OCI-LY1 (cell line): ENCODE measurements around the gene ADAM19.

Experiments used
- H2AFZ ChIP-seq: fragments of 200-600 bp; sonication (generic), shearing (Covaris generic); 2 replicates; pipeline ENCODE4 v1.6.0; 2014; ENCODE audit warnings: antibody characterized with exemption, mild to moderate bottlenecking, low read length
- H3F3A ChIP-seq: fragments of 200-600 bp; sonication (generic), shearing (Covaris generic); 2 replicates; pipeline ENCODE4 v1.6.0; 2014; ENCODE audit warnings: mild to moderate bottlenecking, antibody characterized with exemption, low read length, moderate library complexity; ENCODE audit not compliant: insufficient read depth
- H3K27ac ChIP-seq: fragments of 200-600 bp; sonication (generic); 2 replicates; pipeline ENCODE4 v1.5.1; 2014; ENCODE audit warnings: low read length, mixed run types, mild to moderate bottlenecking, low read depth; ENCODE audit not compliant: poor library complexity, severe bottlenecking
- H3K27me3 ChIP-seq: fragments of 200-600 bp; sonication (generic); 2 replicates; pipeline ENCODE4 v1.6.0; 2014; ENCODE audit warnings: antibody characterized with exemption, mild to moderate bottlenecking, low read length, moderate library complexity; ENCODE audit not compliant: insufficient read depth
- H3K36me3 ChIP-seq: fragments of 200-600 bp; sonication (generic); 2 replicates; pipeline ENCODE4 v1.6.1; 2014; ENCODE audit warnings: mild to moderate bottlenecking, antibody characterized with exemption, low read length, moderate library complexity, mixed read lengths; ENCODE audit not compliant: insufficient read depth
- H3K4me1 ChIP-seq: fragments of 200-600 bp; sonication (generic); 2 replicates; pipeline ENCODE4 v1.5.1; 2014; ENCODE audit warnings: mild to moderate bottlenecking, low read length, moderate library complexity; ENCODE audit not compliant: insufficient read depth, severe bottlenecking
- H3K4me2 ChIP-seq: fragments of 200-600 bp; sonication (generic), shearing (Covaris generic); 2 replicates; pipeline ENCODE4 v1.6.1; 2014; ENCODE audit warnings: low read length
- H3K4me3 ChIP-seq: fragments of 200-600 bp; sonication (generic); 2 replicates; pipeline ENCODE4 v1.5.1; 2014; ENCODE audit warnings: low read length, low read depth, mild to moderate bottlenecking, mixed read lengths; ENCODE audit not compliant: poor library complexity, severe bottlenecking
- H3K79me2 ChIP-seq: fragments of 200-600 bp; shearing (Covaris generic); 2 replicates; pipeline ENCODE4 v1.6.1; 2016; ENCODE audit warnings: mixed run types, low read length, mixed read lengths; ENCODE audit not compliant: insufficient read depth
- H3K9ac ChIP-seq: fragments of 200-600 bp; sonication (generic), shearing (Covaris generic); 2 replicates; pipeline ENCODE4 v1.6.1; 2014; ENCODE audit warnings: mild to moderate bottlenecking, low read length, mixed read lengths
- H3K9me2 ChIP-seq: fragments of 200-600 bp; sonication (generic), shearing (Covaris generic); 2 replicates; pipeline ENCODE4 v1.6.1; 2014; ENCODE audit warnings: low read depth, mild to moderate bottlenecking, low read length, mixed read lengths
- H3K9me3 ChIP-seq: fragments of 200-600 bp; shearing (Covaris generic); 2 replicates; pipeline ENCODE4 v1.6.1; 2014; ENCODE audit warnings: low read length, mixed read lengths
- H4K20me1 ChIP-seq: fragments of 200-600 bp; sonication (generic), shearing (Covaris generic); 2 replicates; pipeline ENCODE4 v1.6.0; 2016; ENCODE audit warnings: mild to moderate bottlenecking, low read length; ENCODE audit not compliant: insufficient read depth
- EZH2 ChIP-seq: fragments of 200-600 bp; sonication (generic), shearing (Covaris generic); IDR thresholded peaks from 2 replicates; pipeline ENCODE4 v1.8.0; 2017; ENCODE audit warnings: borderline replicate concordance, mixed run types, mild to moderate bottlenecking, antibody characterized with exemption, low read length, moderate library complexity, mixed read lengths
- TF ChIP-seq, protein P1 (sequence below): fragments of 200-600 bp; sonication (generic), shearing (Covaris generic); IDR thresholded peaks from 2 replicates; pipeline ENCODE4 v1.5.1; 2017; ENCODE audit warnings: mild to moderate bottlenecking, antibody characterized with exemption, low read length, moderate library complexity, mixed read lengths

The ADAM19 gene

DNA sequence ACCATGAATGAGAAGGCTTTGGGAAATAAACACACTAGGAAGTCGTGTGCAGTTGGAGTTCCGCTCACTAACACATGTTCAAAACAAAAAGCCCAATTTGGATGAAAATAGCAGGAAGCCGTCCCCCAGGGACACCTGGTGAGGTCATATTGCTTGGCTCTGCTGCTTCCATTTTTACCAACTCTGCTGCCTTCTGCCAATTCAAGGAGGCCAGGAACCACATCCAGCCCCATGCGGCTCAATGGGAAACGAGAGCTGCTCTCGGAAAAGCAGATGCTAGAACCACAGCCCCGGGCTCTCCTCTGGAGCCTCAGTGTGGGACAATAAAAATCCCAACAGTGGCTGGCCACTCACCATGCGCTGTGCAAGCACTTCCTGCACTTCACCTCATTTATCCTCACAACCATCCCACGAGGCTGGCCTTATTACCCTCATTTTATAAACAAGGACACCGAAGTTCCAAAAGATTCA lies 13.4 kb downstream of the ADAM19 start:
- H3K9ac ChIP-seq = no peak overlapping the region

DNA sequence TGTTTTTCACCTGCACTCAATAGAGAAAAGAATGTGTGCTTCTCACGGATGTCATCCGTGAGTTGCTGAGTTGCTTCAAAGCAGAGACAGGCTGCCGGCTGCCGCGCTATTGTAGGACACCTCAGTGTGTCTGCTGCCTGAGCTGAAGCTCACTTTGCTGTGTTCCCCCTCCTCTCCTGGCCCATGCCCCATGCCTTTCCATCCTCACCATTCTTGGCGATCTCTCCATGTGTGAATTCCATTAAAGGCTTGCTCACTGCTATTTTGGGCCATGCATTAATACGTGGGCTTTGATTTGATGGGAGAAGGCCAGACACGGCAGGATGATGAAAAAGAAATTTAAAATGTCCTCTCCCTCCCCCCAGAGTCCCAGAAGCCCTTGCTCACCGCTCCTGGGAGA lies 14.5 kb downstream of the ADAM19 start:
- no peaks in the 10 kb centered on the region for H3K9me3 ChIP-seq
- no peak overlapping the region for H3K4me3 ChIP-seq
- no peak overlapping the region for H3K27ac ChIP-seq
- peaks cover 14% of the 10 kb centered on the region for H3K27me3 ChIP-seq
- H4K20me1 ChIP-seq = no peaks in the 10 kb centered on the region
- H3K9me2 ChIP-seq = no peaks in the 10 kb centered on the region
- peaks cover 4% of the 10 kb centered on the region for H3K4me1 ChIP-seq
- no peaks in the 10 kb centered on the region for H3K79me2 ChIP-seq
- H3K4me2 ChIP-seq = no peak overlapping the region
- no peak overlapping the region for H2AFZ ChIP-seq
- H3K36me3 ChIP-seq = no peaks in the 10 kb centered on the region; the same call in 1 of the 2 replicates
- TF ChIP-seq EZH2 = no peak
- TF ChIP-seq, protein P1, sequence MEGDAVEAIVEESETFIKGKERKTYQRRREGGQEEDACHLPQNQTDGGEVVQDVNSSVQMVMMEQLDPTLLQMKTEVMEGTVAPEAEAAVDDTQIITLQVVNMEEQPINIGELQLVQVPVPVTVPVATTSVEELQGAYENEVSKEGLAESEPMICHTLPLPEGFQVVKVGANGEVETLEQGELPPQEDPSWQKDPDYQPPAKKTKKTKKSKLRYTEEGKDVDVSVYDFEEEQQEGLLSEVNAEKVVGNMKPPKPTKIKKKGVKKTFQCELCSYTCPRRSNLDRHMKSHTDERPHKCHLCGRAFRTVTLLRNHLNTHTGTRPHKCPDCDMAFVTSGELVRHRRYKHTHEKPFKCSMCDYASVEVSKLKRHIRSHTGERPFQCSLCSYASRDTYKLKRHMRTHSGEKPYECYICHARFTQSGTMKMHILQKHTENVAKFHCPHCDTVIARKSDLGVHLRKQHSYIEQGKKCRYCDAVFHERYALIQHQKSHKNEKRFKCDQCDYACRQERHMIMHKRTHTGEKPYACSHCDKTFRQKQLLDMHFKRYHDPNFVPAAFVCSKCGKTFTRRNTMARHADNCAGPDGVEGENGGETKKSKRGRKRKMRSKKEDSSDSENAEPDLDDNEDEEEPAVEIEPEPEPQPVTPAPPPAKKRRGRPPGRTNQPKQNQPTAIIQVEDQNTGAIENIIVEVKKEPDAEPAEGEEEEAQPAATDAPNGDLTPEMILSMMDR = no peak
- no peaks in the 10 kb centered on the region for H3F3A ChIP-seq
- no peak overlapping the region for H3K9ac ChIP-seq

More for the DNA sequence above, 13.4 kb downstream of the ADAM19 start:
- Histone ChIP-seq H2AFZ (no peak overlapping the region), H3K27ac (no peak overlapping the region), H3K79me2 (no peaks in the 10 kb centered on the region), H3K9me2 (no peaks in the 10 kb centered on the region), H3K4me2 (no peak overlapping the region), H3F3A (no peaks in the 10 kb centered on the region), H3K36me3 (no peaks in the 10 kb centered on the region; the same call in 1 of the 2 replicates), H3K4me1 (peaks cover 4% of the 10 kb centered on the region), H4K20me1 (no peaks in the 10 kb centered on the region), H3K4me3 (no peak overlapping the region), H3K9me3 (no peaks in the 10 kb centered on the region), H3K27me3 (peaks cover 14% of the 10 kb centered on the region)
- TF ChIP-seq EZH2 = no peak
- TF ChIP-seq, protein P1 = no peak

DNA sequence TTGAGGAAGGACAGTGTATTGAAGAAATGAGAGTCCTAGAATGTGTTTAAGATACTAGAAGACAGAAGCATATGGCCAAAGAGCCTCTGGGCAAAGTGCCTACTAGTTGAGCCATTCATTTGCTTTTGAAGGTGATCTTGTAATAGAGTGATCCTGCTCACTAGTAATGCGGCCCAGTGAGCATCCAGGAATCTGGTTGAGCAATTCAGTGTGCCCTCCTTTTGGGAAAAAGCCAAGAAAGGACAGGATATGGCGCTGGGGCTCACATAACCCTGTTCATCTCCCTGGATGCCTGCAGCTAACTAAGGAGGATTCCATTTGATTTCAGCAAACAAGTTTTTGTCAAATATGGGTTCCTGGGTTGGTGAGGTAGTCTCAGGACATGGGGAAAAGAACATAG lies 16.3 kb downstream of the ADAM19 start:
- H3K27ac ChIP-seq = no peak overlapping the region
- H3K4me1 ChIP-seq = peaks cover 4% of the 10 kb centered on the region
- peaks cover 12% of the 10 kb centered on the region for H3K27me3 ChIP-seq
- H3K9me2 ChIP-seq = no peaks in the 10 kb centered on the region
- no peaks in the 10 kb centered on the region for H3F3A ChIP-seq
- no peaks in the 10 kb centered on the region for H3K9me3 ChIP-seq
- no peak overlapping the region for H2AFZ ChIP-seq
- TF ChIP-seq, protein P1 = no peak
- TF ChIP-seq EZH2 = no peak
- no peak overlapping the region for H3K9ac ChIP-seq
- H3K4me2 ChIP-seq = no peak overlapping the region
- no peak overlapping the region for H3K4me3 ChIP-seq
- H4K20me1 ChIP-seq = no peaks in the 10 kb centered on the region
- no peaks in the 10 kb centered on the region for H3K79me2 ChIP-seq
- H3K36me3 ChIP-seq = no peaks in the 10 kb centered on the region; the same call in 1 of the 2 replicates
